Stimulated activated CD8-positive, alpha-beta memory T cell treated with anti-CD3 and anti-CD28 coated beads, Interleukin-7, amount 100 ng/mL, for 24 hours (primary cell): ENCODE data around the gene CACUL1.
"Not testable (repeated sequence)": the region's sequence is repeated elsewhere in the genome, so short reads cannot be mapped to it uniquely, and the experiment has no call there.

ENCODE experiments used
- DNase-seq: peaks from one replicate; pipeline ENCODE4 v3.0.0-alpha.2; 2020; ENCODE audit warnings: low read depth

Gene CACUL1

DNA sequence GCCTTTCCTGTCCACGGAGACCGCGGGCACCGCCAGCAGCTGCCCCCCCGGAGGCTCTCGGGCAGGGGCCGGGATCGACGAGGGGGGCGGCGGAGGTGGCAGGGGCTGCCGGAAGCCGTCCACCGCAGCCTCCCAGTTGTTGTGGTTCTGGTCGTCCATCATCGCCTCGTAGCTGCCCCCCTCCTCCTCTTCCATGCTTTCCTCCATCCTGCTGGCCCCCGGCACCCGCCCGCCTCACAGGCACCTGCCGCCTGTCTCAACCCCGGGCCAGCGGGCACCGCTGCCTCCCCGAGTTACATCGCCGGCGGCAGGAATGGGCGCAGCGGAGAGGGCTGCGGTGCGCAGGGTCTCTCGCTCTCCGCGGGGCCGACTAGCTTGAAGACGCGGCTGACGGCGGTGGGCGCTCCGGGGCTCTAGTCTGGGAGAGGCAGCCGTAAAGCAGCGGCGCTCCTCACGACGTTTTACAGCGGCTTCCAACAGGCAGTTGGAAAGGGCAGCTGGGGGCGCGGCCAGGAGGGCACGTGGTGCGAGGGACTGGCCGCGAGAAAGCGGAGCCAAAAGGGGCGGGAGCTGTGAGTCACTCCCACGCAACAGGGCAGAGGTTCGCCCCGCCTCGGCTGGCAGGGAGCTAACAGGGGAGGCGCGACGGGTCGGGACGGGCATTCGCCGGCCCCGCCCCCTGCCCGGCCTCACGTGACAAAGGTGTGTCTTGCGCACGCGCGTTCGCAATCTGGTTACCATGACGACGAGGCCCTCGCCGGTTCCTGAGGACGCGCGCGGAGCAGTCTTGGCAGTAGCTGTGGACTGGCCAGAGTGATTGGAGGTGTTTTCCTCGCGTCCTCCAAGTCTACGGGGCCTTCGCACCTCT is at the start of gene CACUL1:
Gene CACUL1 (minus strand): TSS at position 415 of the 868 bp plus-strand sequence. CDS start 208 bp downstream, at position 207.
- peak; percentile 97 for DNase-seq

DNA sequence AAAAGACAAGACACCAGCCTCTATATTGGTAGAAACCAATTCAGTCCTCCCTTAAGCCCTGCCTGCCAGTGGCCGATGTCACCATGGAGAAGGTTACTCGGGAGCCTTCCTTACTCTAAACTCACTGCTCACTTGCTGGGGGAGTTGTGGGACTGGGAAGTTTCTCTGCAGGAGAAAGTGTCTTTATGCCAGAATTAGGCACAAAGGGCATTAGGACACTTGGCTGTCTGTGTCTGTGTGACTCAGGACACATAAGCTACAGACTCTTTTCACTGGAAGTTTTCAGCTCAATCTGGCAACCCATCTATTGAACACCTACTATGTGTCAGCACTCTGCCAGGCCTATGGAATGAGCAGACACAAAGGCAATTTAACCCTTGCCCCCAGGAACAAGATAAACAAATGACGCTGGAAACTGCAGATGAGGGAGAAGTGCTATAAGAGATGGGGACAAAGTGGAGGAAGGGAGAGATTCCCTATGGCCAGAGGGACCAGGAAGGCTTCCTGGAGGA is 49.5 kb upstream of the CACUL1 start:
- no peak for DNase-seq

DNA sequence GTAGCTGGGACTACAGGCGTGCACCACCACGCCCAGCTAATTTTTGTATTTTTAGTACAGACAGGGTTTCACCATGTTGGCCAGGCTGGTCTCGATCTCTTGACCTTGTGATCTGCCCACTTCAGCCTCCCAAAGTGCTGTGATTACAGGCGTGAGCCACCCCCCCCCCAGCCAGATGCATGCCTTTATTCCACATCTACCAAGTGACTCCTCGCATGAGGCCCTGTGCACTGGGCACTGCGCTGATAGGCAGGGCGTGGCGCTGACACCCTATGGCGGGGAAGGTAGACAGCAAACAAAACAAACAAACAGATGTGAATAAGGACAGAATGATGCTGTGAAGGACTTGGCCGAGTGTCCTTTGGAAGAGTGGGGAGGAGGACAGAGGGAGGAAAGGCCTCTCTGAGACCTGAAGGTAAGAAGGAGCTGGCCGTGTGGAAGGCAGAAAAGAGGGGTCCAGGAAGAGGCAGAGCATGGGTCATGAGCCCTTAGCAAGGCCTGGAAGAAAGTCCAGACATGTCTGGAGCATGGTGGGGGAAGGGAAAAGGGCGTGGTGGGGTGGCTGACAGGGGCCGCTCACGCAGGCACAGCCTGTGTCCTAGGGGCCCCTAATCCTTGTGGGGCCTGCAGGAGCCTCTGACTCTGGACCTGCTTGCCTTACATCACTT is 47.5 kb upstream of the CACUL1 start:
- no peak for DNase-seq

DNA sequence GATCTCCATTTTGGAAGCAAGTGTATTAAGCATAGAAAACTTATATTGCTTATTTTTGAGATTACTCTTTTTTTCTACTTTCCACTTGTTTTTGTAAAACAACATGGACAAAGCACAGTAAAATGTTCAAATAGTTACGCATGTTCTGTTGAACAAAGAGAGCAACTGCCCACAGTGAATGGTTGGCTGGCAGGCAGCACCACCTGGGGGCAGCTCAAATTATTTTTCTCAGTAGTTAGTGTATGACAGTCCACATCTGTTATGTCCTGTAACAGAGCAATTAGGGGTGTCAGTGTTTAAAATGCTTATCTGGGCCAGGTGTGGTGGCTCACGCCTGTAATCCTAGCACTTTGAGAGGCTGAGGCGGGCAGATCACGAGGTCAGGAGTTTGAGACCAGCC is 46.1 kb upstream of the CACUL1 start:
- no peak for DNase-seq

DNA sequence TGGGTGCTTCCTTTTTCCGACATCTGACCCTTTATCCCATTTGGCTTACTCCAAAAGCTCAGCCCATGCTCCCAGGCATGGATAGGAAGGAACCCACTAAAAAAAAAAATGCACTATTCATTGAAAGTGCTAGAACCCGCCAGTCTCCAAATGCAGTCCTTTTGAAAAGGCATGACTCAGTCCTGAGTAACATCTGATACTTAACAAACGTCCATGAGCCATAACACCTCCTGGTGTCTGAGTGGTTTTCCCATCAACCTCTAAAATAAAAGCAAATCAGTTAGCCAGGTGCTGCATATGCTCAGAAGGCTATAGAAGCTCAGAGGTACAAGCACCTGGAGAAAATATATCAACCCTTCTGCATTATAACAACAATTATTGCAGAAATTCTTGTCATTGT is 45.0 kb upstream of the CACUL1 start:
- no peak for DNase-seq

DNA sequence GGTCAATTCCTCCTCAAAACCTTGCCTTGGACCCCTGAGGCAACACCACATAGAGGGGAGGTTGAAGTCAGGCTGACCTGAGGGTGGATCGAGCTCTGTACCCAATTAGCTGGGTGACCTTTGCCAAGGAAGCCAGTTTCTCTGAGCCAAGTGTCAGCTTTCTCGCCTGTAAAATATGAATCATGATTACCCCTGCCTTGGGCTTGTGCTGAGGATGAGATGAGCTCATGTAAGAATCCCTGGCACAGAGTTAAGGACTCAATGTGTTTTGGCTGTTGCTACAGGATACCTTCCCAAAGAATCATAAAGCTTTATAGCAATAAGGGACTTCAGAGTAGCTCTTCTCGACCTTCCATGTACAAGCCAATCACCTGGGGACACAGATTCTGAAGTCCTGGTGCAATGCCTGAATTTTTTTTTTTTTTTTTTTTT is 43.5 kb upstream of the CACUL1 start:
- DNase-seq: no peak

DNA sequence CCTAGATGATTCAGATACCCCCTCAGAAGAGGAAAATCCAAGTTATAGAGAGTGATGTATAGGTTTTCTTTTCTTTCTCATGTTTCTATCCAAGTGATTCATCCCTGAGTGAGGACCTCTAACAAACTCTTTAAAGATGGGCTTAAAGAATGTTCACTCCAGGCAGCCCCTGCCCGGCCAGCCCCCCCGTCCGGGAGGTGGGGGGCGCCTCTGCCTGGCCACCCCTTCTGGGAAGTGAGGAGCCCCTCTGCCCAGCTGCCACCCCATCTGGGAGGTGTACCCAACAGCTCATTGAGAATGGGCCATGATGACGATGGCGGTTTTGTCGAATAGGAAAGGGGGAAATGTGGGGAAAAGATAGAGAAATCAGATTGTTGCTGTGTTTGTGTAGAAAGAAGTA is 40.2 kb upstream of the CACUL1 start:
- not testable (repeated sequence) for DNase-seq

DNA sequence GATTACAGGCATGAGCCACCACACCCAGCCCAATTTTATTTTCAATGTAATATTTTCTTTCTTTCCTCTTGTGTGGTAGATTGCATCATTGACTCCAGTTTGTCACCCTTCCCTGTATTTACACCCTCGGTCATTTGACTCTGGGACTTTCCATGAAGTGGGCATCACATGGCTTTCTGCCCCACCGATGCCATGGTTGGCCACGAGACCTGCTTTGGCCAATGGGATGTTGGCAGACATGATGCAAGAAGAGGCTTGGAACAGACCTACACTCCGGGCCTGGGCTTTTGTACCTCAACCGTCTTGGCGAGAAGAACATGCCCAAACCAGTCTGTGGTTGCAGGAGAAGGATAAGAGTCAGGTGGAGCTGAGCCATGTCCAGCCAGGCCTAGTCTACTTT is 38.8 kb upstream of the CACUL1 start:
- DNase-seq: no peak

DNA sequence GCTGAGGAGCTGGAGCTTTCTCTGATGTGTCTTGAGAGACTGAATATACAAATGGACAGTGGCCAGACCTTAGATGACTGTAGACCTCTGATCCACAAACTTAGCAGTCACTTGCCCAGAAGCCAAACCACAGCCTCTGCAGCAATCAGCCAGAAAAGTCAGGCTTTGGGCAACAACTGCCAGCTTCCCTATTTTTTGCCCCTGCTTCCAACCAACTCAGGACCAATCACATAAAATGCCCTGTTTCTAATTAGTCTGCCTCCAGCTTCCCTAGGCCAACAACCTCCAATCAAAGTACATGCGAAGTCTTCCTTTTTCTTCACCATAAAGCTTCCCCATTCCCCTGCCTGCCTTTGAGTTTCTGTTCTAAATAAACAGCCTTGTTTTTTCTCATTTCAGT is 37.8 kb upstream of the CACUL1 start:
- no peak for DNase-seq

DNA sequence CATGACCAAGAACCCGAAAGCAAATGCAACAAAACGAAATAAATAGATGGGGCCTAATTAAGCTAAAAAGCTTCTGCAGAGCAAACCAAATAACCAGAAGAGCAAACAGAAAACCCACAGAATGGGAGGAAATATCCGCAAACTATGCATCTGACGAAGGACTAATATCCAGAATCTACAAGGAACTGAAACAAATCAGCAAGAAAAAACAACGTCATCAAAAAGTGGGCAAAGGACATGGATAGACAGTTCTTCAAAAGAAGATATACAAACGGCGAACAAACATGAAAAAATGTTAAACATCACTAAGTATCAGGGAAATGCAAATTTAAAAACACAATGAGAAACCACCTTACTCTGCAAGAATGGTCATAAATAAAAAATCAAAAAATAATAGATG is 35.3 kb upstream of the CACUL1 start:
- DNase-seq: no peak

DNA sequence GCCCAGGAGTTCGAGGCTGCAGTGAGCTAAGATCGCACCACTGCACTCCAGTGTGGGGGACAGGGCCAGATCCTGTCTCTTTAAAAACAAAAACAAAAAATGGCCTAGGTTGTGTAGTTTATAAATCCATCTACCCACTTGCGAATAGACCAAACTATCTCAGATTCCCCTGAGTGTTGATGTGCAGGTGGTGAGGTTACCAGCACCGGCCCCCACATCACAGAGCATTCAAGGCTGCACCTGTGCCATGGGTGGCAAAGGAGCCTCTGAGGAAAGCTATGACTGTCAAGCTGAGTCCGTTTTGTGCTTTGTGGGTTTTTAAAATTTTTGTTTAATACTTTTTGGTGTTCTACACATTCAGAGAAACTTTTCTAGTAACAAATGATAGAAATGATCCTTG is 30.8 kb upstream of the CACUL1 start:
- DNase-seq: no peak

DNA sequence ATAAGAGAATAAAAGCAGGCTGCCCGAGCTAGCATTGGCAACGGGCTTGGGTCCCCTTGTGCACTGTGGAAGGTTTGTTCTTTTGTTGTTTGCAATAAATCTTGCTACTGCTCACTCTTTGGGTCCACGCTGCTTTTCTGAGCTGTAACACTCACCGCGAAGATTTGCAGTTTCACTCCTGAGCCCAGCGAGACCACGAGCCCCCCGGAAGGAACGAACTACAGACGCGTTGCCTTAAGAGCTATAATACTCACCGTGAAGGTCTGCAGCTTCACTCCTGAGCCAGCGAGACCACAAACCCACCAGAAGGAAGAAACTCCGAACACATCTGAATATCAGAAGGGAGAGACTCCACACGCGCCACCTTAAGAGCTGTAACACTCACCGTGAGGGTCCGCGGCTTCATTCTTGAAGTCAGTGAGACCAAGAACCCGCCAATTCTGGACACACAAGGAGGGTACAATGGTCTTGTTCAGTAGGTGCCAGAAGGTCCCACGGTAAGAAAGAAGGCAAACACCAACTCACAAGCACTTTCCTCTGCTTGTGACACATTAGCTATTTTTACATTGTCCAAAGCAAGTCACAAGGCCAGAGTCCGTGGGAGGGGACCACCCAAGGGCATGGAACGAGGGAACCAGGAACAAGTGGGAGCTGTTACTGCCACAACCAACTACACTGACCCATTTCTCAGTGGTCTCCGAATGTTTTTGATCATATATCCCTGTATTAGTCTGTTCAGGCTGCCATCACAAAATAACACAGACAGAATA is 29.2 kb upstream of the CACUL1 start:
- DNase-seq: no peak

DNA sequence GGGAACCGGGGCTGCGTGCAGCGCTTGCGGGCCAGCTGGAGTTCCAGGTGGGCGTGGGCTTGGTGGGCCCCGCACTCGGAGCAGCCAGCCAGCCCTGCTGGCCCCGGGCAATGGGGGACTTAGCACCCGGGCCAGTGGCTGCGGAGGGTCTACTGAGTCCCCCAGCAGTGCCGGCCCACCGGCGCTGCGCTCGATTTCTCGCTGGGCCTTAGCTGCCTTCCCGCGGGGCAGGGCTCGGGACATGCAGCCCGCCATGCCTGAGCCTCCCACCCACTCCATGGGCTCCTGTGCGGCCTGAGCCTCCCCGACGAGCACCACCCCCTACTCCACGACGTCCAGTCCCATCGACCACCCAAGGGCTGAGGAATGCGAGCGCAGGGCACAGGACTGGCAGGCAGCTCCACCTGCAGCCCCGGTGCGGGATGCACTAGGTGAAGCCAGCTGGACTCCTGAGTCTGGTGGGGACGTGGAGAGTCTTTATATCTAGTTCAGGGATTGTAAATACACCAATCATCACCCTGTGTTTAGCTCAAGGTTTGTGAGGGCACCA is 28.2 kb upstream of the CACUL1 start:
- DNase-seq: not testable (repeated sequence)

DNA sequence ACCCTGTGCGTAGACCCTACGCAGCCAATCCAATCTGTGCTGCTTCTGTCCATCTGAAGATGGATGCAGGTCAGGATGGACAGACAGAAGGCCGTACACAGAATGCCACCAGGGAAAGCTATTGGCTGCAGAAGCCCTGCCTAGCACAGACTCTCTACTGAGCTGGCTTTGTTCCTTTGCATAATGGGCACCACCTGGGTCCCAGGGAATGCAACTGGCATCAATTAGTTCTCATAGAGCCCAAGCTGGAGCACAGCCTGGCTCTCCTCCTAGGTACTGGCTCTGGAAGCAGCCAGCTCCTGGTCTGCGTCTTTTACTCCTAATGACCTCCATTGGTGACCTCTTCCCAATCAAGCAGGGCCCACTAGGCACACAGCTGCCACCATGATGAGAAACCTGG is 26.8 kb upstream of the CACUL1 start:
- no peak for DNase-seq

DNA sequence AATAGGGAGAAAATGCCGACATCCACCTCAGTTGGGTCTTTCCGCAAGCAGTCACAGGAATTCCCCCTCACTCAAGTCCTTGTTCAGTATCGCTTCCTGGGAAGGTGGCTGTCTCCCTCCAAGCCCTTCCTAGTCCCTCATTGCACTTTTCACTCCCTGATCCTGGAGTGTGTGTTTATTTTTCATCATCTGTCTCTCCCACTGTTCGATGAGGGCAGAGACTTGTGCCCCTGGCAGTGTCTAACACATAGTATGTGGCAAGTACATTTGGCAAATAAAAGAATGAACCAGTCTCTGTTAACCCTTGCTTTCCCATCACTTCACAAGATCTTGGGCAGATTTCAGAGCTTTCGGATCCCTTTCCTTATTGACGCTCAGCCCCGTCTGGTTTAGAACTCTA is 24.0 kb upstream of the CACUL1 start:
- DNase-seq: no peak

DNA sequence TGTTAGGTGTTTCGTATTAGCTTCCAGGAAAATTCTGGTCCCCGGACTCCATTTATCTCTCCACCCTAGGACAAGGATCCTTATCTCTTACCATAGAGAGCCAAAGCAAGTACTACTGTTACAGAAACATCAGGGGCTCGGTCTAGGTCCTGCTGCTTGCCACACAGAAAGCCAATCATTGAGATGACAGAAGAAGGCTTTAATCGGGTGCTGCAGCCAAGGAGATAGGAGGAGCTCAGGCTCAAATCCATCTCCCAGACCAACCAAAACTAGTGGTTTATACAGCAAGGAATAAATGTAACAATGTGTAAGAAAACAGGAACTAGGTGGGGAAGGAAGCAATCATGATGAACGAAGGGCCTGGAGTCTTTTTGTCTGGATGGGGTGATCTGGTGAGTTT is 22.2 kb upstream of the CACUL1 start:
- no peak for DNase-seq

DNA sequence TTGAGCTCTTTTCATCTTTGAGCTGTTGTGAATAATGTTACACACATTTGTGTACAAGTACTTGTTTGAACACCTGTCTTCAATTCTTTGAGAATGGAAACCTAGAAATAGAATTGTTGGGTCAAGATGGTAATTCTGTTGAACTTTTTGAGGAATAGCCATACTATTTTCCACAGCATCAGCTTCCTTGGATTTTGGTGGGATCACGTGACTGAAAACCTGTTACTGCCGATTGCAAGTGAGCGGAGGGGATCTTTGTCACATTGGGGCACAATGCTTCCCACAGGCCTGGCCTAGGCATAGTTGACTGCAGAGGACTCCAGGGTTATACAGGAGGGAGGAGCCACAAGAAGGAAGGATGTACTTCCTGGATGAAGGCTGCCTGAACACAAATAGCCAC is 21.3 kb upstream of the CACUL1 start:
- no peak for DNase-seq

DNA sequence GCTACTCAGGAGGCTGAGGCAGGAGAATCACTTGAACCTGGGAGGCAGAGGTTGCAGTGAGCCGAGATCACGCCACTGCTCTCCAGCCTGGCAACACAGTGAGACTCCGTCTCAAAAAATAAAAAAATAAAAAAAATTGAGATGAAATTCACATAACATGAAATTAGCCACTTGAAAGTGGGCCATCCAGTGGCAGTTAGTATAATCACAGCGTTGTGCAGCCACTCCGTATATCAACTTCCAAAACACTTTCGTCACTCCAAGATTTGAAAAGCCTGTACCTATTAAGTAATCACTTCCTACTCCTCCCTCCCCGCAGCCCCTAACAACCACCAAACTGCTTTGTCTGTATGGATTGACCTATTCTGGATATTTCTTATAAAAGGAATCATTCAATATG is 20.7 kb upstream of the CACUL1 start:
- no peak for DNase-seq

DNA sequence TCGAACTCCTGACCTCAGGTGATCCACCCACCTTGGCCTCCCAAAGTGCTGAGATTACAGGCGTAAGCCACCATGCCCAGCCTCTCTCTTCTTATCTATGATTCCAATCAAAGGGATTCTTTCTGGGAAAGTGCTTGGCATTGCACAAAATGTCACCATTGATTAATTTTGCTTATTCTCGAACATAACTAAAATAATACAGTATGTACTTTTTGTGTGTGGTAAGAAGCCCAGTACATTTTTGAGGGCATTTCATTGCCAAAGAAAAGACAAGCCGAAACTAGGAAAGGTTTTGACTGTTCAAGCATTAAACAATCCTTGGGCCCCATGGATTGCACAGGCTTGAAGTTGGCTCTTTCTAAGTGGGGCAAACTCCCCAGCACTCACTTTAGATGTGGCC is 18.3 kb upstream of the CACUL1 start:
- no peak for DNase-seq

DNA sequence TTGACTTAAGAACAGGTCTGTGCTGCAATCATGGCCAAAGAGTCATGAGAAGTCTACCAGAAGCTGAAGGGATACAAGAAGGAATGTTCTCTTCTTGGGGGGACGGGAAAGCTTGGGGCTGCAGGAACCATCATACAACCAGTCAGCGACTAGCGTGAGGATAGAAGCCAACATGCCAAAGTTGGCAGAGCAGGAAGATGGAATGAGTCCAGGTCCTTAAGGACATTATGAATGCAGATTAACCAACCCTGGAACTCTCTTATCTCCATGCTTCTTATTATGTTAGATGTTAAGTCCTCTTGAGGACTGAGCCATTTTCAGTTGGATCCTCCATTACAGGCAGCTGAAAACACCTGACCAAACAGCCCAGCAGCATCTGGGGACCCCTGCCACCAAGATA is 17.2 kb upstream of the CACUL1 start:
- DNase-seq: no peak

DNA sequence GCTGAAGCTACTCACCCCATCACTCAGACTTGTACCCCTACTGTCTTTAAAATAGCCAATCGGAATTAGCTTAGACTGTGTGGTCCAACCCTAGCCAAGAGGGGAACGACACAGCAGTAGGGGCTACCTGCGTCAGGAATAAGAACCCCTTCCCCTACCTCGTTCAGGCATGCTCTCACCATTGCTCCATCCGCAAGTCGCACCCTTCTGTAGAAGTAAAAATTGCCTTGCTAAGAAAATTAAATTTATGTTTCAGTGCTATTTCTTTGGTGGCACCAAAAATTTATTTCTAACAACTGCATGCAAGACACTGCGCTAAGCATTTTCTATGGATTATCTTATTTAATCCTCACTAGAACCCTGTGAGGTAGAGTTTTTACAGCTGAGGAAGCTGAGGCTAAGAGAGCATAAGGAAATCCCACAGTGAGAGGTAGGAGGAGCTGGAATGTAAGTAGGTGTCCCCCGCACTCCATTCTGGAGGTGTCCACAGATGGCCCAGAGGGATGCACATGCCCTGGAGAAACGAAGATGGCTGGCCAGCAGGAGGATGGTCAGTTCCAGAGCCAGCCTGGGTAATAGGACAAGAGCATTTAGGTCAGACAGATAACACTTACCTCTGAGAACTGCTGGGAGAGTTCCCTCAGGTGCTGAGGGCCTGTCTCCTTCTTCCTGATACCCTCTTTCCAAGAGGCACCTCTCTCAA is 15.3 kb upstream of the CACUL1 start:
- DNase-seq: no peak
